Activated naive CD4-positive, alpha-beta T cell treated with anti-CD3 and anti-CD28 coated beads for 36 hours (primary cell): Measurements from ENCODE around the gene C6orf141. TPM values are rescaled to one million over a fixed set of nuclear protein-coding genes. Genes with fewer than 3 reads are reported as not detected.

Experiments
- CTCF ChIA-PET: fragments of 350-600 bp; sonication (Branson Sonifier 250); formaldehyde crosslinking; loops from one replicate; lab custom pipeline; 2021; ENCODE audit warnings: antibody characterized with exemption; lab: Charles Lee
- DNase-seq: peaks from one replicate; pipeline ENCODE4 v3.0.0-alpha.2; 2020
- H3K27ac Mint-ChIP-seq: one replicate; pipeline ENCODE4 v1.8.0; 2021; ENCODE audit warnings: mild to moderate bottlenecking, mixed read lengths
- H3K27me3 Mint-ChIP-seq: one replicate; pipeline ENCODE4 v1.8.0; 2021; ENCODE audit warnings: low read depth, mixed read lengths
- H3K36me3 Mint-ChIP-seq: one replicate; pipeline ENCODE4 v1.8.0; 2021; ENCODE audit warnings: low read depth, mixed read lengths
- H3K4me1 Mint-ChIP-seq: one replicate; pipeline ENCODE4 v1.8.0; 2021; ENCODE audit warnings: low read depth, mixed read lengths
- H3K4me3 Mint-ChIP-seq: one replicate; pipeline ENCODE4 v1.8.0; 2021; ENCODE audit warnings: mild to moderate bottlenecking, moderate library complexity, mixed read lengths
- H3K9me3 Mint-ChIP-seq: one replicate; pipeline ENCODE4 v1.8.0; 2021; ENCODE audit warnings: mixed read lengths
- intact Hi-C: fragments of 100-400 bp; cut with micrococcal nuclease; formaldehyde crosslinking; loops from one replicate; pipeline ENCODE4 v1.15.1; 2023
- total RNA-seq, 2 experiments: library from RNA; stranded (reverse); gene quantifications; one replicate each; pipeline ENCODE4 v1.2.3, GENCODE V29; 2021

The C6orf141 gene
- total RNA-seq, 2 experiments from 2014 or later: 0.42 to 0.91 TPM

DNA sequence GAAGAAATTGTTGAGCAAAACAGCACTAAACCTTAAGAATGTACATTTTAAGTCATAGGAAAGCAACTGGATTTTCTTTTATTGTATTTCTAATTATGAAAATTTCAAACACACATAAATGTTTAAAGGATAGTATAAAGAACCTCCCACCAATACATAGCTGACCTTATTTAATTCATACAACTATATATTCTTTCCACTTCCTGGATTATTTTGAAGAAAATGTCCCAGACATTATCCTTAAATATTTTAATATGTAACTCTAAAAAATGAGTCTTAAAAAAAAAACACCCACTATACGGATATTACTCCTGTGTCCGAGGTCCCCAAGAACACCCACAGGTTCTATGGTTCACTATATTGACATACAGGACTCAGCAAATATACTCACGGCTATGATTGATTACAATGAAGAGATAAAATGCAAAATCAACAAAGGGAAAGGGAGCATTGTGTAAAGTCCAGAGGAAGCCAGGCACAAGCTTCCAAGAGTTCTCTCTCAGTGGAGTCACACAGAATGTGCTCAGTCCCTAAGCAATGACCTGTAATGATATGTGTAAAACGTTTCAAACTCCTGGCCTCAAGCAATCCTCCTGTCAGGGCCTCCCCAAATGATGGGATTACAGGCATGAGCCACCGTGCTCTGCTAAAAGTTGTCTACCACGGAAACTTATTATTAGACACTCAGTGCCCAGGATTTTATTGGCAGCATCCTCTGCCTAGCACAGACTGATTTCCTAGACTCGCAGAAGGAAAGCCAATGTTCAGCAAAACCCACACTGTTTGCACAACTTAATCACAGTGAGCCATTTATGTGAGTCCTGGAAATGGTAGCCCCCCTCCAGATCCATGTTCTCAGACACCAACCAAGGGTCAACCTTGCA, 27.5 kb upstream of the C6orf141 start:
- no peak overlapping the region for H3K27ac Mint-ChIP-seq
- H3K4me3 Mint-ChIP-seq: no peak overlapping the region
- H3K36me3 Mint-ChIP-seq: no peaks in the 10 kb centered on the region
- no peak for DNase-seq
- H3K27me3 Mint-ChIP-seq: peaks cover 4% of the 10 kb centered on the region
- no peaks in the 10 kb centered on the region for H3K9me3 Mint-ChIP-seq
- CTCF ChIA-PET: interaction anchor here (1.3 kb wide), 1 partner anchor 84 kb away, joined by 3 read pairs; no protein-coding TSS in a partner anchor
- H3K4me1 Mint-ChIP-seq: no peaks in the 10 kb centered on the region
- intact Hi-C loops: no loop called here

- intact Hi-C loops: no loop called here
- peaks cover under 1% of the 10 kb centered on the region for H3K27me3 Mint-ChIP-seq
- H3K36me3 Mint-ChIP-seq: no peaks in the 10 kb centered on the region
- H3K4me3 Mint-ChIP-seq: no peak overlapping the region
- H3K27ac Mint-ChIP-seq: no peak overlapping the region
- no peaks in the 10 kb centered on the region for H3K4me1 Mint-ChIP-seq
- H3K9me3 Mint-ChIP-seq: no peaks in the 10 kb centered on the region
- DNase-seq: no peak
- CTCF ChIA-PET: interaction anchor here (1.3 kb wide), 1 partner anchor 83 kb away, joined by 3 read pairs; no protein-coding TSS in a partner anchor
Measured at GRCh38 chr6:49523901-49524300, 26.6 kb upstream of the C6orf141 start.

- CTCF ChIA-PET: interaction anchor here (0.6 to 1.3 kb wide), 4 partner anchors 25 to 115 kb away, joined by 3 to 4 read pairs (median 3); no protein-coding TSS in a partner anchor
Measured at GRCh38 chr6:49524541-49524940, 25.9 kb upstream of the C6orf141 start.

DNA sequence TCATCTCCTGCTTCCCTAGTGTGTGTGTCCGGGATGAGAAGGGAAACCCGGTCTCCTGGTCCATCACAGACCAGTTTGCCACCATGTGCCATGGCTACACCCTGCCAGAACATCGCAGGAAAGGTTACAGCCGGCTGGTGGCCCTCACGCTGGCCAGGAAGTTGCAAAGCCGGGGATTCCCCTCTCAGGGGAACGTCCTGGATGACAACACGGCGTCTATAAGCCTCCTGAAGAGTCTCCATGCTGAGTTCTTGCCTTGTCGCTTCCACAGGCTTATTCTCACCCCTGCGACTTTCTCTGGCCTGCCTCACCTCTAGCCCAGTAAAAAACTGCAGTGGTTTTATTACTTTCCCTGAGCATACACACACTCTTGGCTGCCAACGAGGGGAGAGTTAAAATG, 23.9 kb upstream of the C6orf141 start:
- no peaks in the 10 kb centered on the region for H3K9me3 Mint-ChIP-seq
- no peaks in the 10 kb centered on the region for H3K4me1 Mint-ChIP-seq
- H3K4me3 Mint-ChIP-seq: no peak overlapping the region
- intact Hi-C loops: no loop called here
- H3K27me3 Mint-ChIP-seq: peaks cover 5% of the 10 kb centered on the region
- no peaks in the 10 kb centered on the region for H3K36me3 Mint-ChIP-seq
- no peak for DNase-seq
- no peak overlapping the region for H3K27ac Mint-ChIP-seq
- CTCF ChIA-PET: no interaction called here

More at GRCh38 chr6:49524541-49524940, 25.9 kb upstream of the C6orf141 start:
- no peaks in the 10 kb centered on the region for H3K36me3 Mint-ChIP-seq
- DNase-seq: no peak
- H3K4me1 Mint-ChIP-seq: no peaks in the 10 kb centered on the region
- H3K4me3 Mint-ChIP-seq: no peak overlapping the region
- intact Hi-C loops: no loop called here
- no peaks in the 10 kb centered on the region for H3K9me3 Mint-ChIP-seq
- no peak overlapping the region for H3K27ac Mint-ChIP-seq
- peaks cover 4% of the 10 kb centered on the region for H3K27me3 Mint-ChIP-seq

DNA sequence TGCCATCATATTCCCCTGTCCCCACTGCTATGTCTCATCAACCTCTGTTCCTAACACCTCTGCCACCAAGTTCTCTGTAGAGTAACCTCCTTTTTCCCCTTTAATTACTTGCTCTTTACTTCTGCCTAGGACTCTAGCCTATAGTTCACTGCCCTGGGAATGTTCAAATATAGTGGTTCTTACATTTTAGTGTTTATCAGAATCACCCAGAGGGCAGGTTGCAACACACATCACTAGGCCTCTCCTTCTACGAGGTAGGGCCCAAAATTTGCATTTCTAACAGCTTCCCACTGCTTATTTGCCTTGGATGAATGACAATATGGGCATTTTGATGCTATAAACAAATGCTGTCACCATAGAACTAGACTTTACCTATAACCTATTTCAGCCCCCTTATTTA, 23.1 kb upstream of the C6orf141 start:
- H3K27me3 Mint-ChIP-seq: peaks cover 5% of the 10 kb centered on the region
- H3K4me1 Mint-ChIP-seq: no peaks in the 10 kb centered on the region
- intact Hi-C loops: no loop called here
- H3K9me3 Mint-ChIP-seq: no peaks in the 10 kb centered on the region
- no peaks in the 10 kb centered on the region for H3K36me3 Mint-ChIP-seq
- DNase-seq: no peak
- H3K4me3 Mint-ChIP-seq: no peak overlapping the region
- CTCF ChIA-PET: no interaction called here
- no peak overlapping the region for H3K27ac Mint-ChIP-seq

DNA sequence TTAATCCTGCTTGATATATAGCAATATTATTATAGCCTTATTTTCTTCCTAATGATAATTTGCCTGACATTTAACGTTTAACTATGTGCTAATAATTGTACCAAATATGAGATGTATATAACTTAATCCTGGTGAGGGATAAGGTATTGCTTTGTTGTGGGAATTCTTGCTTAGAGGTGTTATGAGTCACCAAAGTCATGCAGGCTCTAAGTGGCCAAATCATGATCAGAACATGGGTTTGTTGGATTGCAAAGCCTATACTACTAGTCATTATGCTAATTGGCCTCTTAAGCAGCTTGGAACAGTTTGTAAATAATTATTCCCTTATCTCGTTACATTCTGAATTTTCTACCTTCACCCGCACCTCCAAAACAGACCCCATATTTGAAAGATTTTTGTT, 21.9 kb upstream of the C6orf141 start:
- intact Hi-C loops: no loop called here
- Mint-ChIP-seq H3K36me3 (no peaks in the 10 kb centered on the region), H3K4me1 (no peaks in the 10 kb centered on the region), H3K9me3 (no peaks in the 10 kb centered on the region), H3K4me3 (no peak overlapping the region), H3K27me3 (peaks cover 5% of the 10 kb centered on the region), H3K27ac (no peak overlapping the region)
- DNase-seq: no peak
- CTCF ChIA-PET: interaction anchor here (0.8 to 1.1 kb wide), 2 partner anchors 13 to 41 kb away, joined by 3 read pairs; no protein-coding TSS in a partner anchor

DNA sequence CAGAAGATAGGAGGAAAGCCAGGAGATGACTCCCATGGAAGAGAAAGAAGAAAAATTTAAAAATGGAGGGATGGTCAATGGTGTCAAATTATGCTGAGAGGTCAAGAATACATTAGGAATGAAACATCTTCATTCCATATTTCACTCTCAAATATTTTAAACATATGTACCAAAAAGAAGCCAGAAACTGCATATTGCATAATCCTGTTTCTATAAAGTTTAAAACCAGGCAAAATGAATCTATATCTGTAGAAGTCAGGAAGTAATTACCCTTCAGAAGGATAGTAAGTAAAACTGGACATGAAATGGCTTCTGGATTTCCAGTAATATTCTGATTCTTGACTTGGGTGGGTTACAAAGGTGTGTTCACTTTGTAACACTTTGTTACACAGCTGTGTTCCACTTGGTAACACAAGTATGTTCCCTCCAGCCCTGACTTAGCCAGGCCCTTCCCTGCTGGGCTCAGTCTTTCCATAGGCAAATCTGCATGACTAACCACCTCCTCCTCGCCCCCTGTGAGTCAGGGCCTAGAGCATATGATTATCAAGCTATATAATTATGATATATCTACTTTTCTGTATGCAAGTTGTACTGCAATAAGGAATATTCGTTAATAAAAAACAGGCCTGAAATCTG, 20.2 kb upstream of the C6orf141 start:
- CTCF ChIA-PET: interaction anchor here (0.6 to 6.1 kb wide), 5 partner anchors 19 to 1376 kb away, joined by 6 to 91 read pairs (median 16); partner anchors contain the start of gene C6orf141
- no peaks in the 10 kb centered on the region for H3K36me3 Mint-ChIP-seq
- no peaks in the 10 kb centered on the region for H3K9me3 Mint-ChIP-seq
- no peak for DNase-seq
- no peak overlapping the region for H3K4me3 Mint-ChIP-seq
- H3K27ac Mint-ChIP-seq: no peak overlapping the region
- intact Hi-C loops: loop anchor here (5.0 kb wide), 1 partner anchor 1072 kb away; no protein-coding TSS in a partner anchor
- H3K4me1 Mint-ChIP-seq: no peaks in the 10 kb centered on the region
- H3K27me3 Mint-ChIP-seq: peaks cover 5% of the 10 kb centered on the region

DNA sequence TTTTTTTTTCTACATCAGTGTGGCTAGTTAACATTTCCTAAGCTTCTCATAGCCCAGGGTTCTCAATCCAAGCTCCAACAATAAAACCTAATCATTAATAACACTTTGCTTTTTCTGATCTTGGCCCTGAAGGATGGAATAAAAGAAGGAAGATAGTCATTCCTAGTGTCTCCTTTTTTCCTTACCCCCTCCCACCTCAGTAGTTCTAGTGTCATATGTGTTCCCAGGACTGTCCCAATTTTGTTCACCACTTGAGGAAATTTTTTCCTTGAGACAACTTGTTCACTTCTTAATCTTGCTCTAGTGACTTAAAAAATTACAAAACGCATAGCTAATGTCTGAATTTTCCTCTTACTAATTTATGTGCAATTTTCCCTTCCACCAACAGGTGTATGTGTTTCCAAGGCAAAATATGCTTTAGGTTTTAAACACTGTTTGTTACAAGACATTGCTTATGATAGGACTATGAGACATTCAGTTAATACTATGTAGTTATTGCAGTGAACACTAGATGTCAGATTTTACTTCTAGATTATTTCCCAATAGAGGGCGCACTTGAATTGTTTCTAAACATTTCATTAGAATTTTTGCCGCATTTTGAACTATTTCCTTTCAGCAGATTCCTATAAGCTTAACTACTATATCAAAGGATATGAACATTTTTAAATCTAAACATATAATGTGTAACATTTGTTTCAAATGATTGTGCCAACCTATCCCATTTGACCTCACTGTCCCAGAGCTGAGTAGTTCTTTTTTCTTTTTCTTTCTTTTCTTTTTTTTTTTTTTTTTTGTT, 18.5 kb upstream of the C6orf141 start:
- Mint-ChIP-seq H3K27ac (no peak overlapping the region), H3K36me3 (no peaks in the 10 kb centered on the region), H3K4me3 (no peak overlapping the region), H3K27me3 (peaks cover 5% of the 10 kb centered on the region), H3K9me3 (no peaks in the 10 kb centered on the region), H3K4me1 (no peaks in the 10 kb centered on the region)
- CTCF ChIA-PET: interaction anchor here (0.7 to 6.1 kb wide), 31 partner anchors 8 to 319 kb away, joined by 3 to 91 read pairs (median 5); partner anchors contain the start of gene C6orf141
- no peak for DNase-seq
- intact Hi-C loops: loop anchor here (1.0 to 5.0 kb wide), 4 partner anchors 39 to 1070 kb away; no protein-coding TSS in a partner anchor

DNA sequence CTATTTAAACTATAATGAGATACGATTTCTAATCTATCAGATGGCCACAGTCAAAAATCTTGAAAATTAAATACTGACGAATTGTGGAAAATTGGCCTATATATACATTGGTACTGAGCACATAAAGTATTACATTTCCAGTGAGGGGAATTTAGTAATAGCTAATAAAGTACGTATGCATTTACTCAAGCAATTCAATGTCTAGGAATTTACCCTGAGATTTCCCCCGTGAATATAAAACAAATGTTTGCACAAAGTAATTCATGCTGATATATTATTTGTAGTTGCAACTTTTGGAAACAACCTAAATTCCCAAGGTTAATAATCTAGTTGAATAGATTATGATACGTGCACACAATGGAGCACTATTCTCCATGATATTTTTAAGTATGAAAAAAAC, 14.7 kb upstream of the C6orf141 start:
- H3K4me3 Mint-ChIP-seq: no peak overlapping the region
- H3K4me1 Mint-ChIP-seq: no peaks in the 10 kb centered on the region
- no peak for DNase-seq
- H3K27me3 Mint-ChIP-seq: no peaks in the 10 kb centered on the region
- H3K36me3 Mint-ChIP-seq: no peaks in the 10 kb centered on the region
- no peaks in the 10 kb centered on the region for H3K9me3 Mint-ChIP-seq
- H3K27ac Mint-ChIP-seq: no peak overlapping the region
- CTCF ChIA-PET: interaction anchor here (0.7 to 6.1 kb wide), 2 partner anchors 71 to 316 kb away, joined by 3 to 91 read pairs; no protein-coding TSS in a partner anchor
- intact Hi-C loops: no loop called here

- no peaks in the 10 kb centered on the region for H3K9me3 Mint-ChIP-seq
- no peak overlapping the region for H3K4me3 Mint-ChIP-seq
- no peak overlapping the region for H3K27ac Mint-ChIP-seq
- H3K27me3 Mint-ChIP-seq: peaks cover 2% of the 10 kb centered on the region
- intact Hi-C loops: no loop called here
- H3K36me3 Mint-ChIP-seq: no peaks in the 10 kb centered on the region
- DNase-seq: no peak
- CTCF ChIA-PET: no interaction called here
- peaks cover 4% of the 10 kb centered on the region for H3K4me1 Mint-ChIP-seq
Measured at GRCh38 chr6:49539102-49539501, 11.4 kb upstream of the C6orf141 start.

- peaks cover 4% of the 10 kb centered on the region for H3K4me1 Mint-ChIP-seq
- no peaks in the 10 kb centered on the region for H3K9me3 Mint-ChIP-seq
- no peak overlapping the region for H3K4me3 Mint-ChIP-seq
- CTCF ChIA-PET: interaction anchor here (0.9 to 1.1 kb wide), 2 partner anchors 9 to 10 kb away, joined by 3 to 5 read pairs; partner anchors contain the start of gene C6orf141
- no peak overlapping the region for H3K27ac Mint-ChIP-seq
- no peaks in the 10 kb centered on the region for H3K36me3 Mint-ChIP-seq
- intact Hi-C loops: no loop called here
- H3K27me3 Mint-ChIP-seq: peaks cover 6% of the 10 kb centered on the region
- DNase-seq: no peak
Measured at GRCh38 chr6:49540614-49541013, 9.9 kb upstream of the C6orf141 start.
